ENCODE measurements around the gene VPS11.
"Not testable (repeated sequence)": the region's sequence is repeated elsewhere in the genome, so short reads cannot be mapped to it uniquely, and the experiment has no call there.

Gene VPS11

GRCh38 chr11:119067371-119068222 lies at the start of gene VPS11:
Gene VPS11, plus strand, starts transcription at chr11:119067818. Its CDS starts 6 bp downstream, at chr11:119067824.
- DNase-seq, result peak; percentile 96

- peak; percentile 96 for DNase-seq
These were observed 49.3 kb upstream of the VPS11 start, which contains the start of the genes RPS25 and TRAPPC4 for GRCh38 chr11:119018074-119018938. Gene RPS25, minus strand, starts transcription at chr11:119018343. Its CDS starts 59 bp downstream, at chr11:119018284. Gene TRAPPC4, plus strand, starts transcription at chr11:119018766. Its CDS starts 30 bp downstream, at chr11:119018796.

GRCh38 chr11:119019996-119020395 lies 47.6 kb upstream of the VPS11 start:
- DNase-seq, result no peak

GRCh38 chr11:119021631-119022030 lies 46.0 kb upstream of the VPS11 start:
- DNase-seq, result no peak

GRCh38 chr11:119023741-119024140 lies 43.9 kb upstream of the VPS11 start:
- no peak for DNase-seq

GRCh38 chr11:119024430-119025098 lies 43.1 kb upstream of the VPS11 start:
- no peak for DNase-seq

GRCh38 chr11:119025099-119025473 lies 42.5 kb upstream of the VPS11 start:
- DNase-seq, result no peak

GRCh38 chr11:119025541-119025940 lies 42.1 kb upstream of the VPS11 start:
- DNase-seq, result no peak

- DNase-seq, result no peak
These were observed 41.4 kb upstream of the VPS11 start for GRCh38 chr11:119025978-119026766.

- DNase-seq, result no peak
These were observed 40.6 kb upstream of the VPS11 start for GRCh38 chr11:119026970-119027369.

- DNase-seq, result no peak
These were observed 39.9 kb upstream of the VPS11 start for GRCh38 chr11:119027561-119028345.

- no peak for DNase-seq
These were observed 39.1 kb upstream of the VPS11 start for GRCh38 chr11:119028346-119029068.

GRCh38 chr11:119029069-119029339 lies 38.6 kb upstream of the VPS11 start:
- no peak for DNase-seq

- peak; percentile 7 for DNase-seq
These were observed 38.1 kb upstream of the VPS11 start for GRCh38 chr11:119029340-119030028.

- no peak for DNase-seq
These were observed 37.6 kb upstream of the VPS11 start for GRCh38 chr11:119030029-119030328.

- DNase-seq, result peak; percentile 99
These were observed 37.1 kb upstream of the VPS11 start, which contains the start of gene SLC37A4 for GRCh38 chr11:119030329-119031047. Gene SLC37A4, minus strand, starts transcription at chr11:119030877.

- no peak for DNase-seq
These were observed 35.7 kb upstream of the VPS11 start for GRCh38 chr11:119031912-119032280.

- not testable (repeated sequence) for DNase-seq
These were observed 34.2 kb upstream of the VPS11 start for GRCh38 chr11:119033421-119033820.

GRCh38 chr11:119034813-119035212 lies 32.8 kb upstream of the VPS11 start:
- DNase-seq, result no peak

GRCh38 chr11:119038884-119039283 lies 28.7 kb upstream of the VPS11 start:
- no peak for DNase-seq

Data from CD4-positive, alpha-beta T cell treated with Interleukin-4 for 4 hours (primary cell).